Astrocyte (in vitro differentiated cells and primary cell): ENCODE results near the gene SEC24D. TPM values are rescaled to one million over a fixed set of nuclear protein-coding genes. Genes with fewer than 3 reads are reported as not detected.

Experiments
- DNase-seq: peaks from one replicate; pipeline ENCODE4 v3.0.0-alpha.2; 2010; ENCODE audit warnings: low read depth
- FAIRE-seq: peaks from 2 replicates; lab custom pipeline; 2011; peaks lifted over from hg19 to GRCh38; lab: Jason Lieb, UNC
- H2AFZ ChIP-seq: 2 replicates; pipeline ENCODE4 v1.6.0; 2012; ENCODE audit warnings: low read depth, low read length, inconsistent platforms
- H3K27ac ChIP-seq: 2 replicates; pipeline ENCODE4 v1.5.1; 2011; ENCODE audit warnings: low read depth, low read length, inconsistent platforms
- H3K27me3 ChIP-seq: 2 replicates; pipeline ENCODE4 v1.6.0; 2011; ENCODE audit warnings: low read length, inconsistent platforms; ENCODE audit not compliant: insufficient read depth
- H3K36me3 ChIP-seq: 2 replicates; pipeline ENCODE4 v1.5.1; 2011; ENCODE audit warnings: low read length, inconsistent platforms; ENCODE audit not compliant: insufficient read depth
- H3K4me1 ChIP-seq: 2 replicates; pipeline ENCODE4 v1.5.1; 2011; ENCODE audit warnings: low read length, inconsistent platforms; ENCODE audit not compliant: insufficient read depth
- H3K4me2 ChIP-seq: 2 replicates; pipeline ENCODE4 v1.6.0; 2012; ENCODE audit warnings: low read length, inconsistent platforms
- H3K4me3 ChIP-seq: 2 replicates; pipeline ENCODE4 v1.5.1; 2011; ENCODE audit warnings: low read depth, mild to moderate bottlenecking, low read length, inconsistent platforms; ENCODE audit not compliant: insufficient read depth
- H3K79me2 ChIP-seq: 2 replicates; pipeline ENCODE4 v1.6.0; 2012; ENCODE audit warnings: mild to moderate bottlenecking, low read length, inconsistent platforms; ENCODE audit not compliant: insufficient read depth
- H3K9ac ChIP-seq: 2 replicates; pipeline ENCODE4 v1.6.0; 2012; ENCODE audit warnings: mild to moderate bottlenecking, low read length, inconsistent platforms
- H3K9me3 ChIP-seq: 2 replicates; pipeline ENCODE4 v1.5.1; 2012; ENCODE audit warnings: low read depth, mild to moderate bottlenecking, low read length, inconsistent platforms; ENCODE audit not compliant: insufficient read depth
- H4K20me1 ChIP-seq: 2 replicates; pipeline ENCODE4 v1.6.0; 2012; ENCODE audit warnings: low read length, inconsistent platforms; ENCODE audit not compliant: insufficient read depth
- H3K27ac Mint-ChIP-seq: one replicate; pipeline ENCODE4 v1.8.0; 2021; ENCODE audit warnings: mild to moderate bottlenecking, mixed read lengths; ENCODE audit not compliant: unreplicated experiment
- H3K27me3 Mint-ChIP-seq: one replicate; pipeline ENCODE4 v1.8.0; 2021; ENCODE audit warnings: low read depth, mixed read lengths; ENCODE audit not compliant: unreplicated experiment
- H3K36me3 Mint-ChIP-seq: one replicate; pipeline ENCODE4 v1.8.0; 2021; ENCODE audit warnings: low read depth, mixed read lengths; ENCODE audit not compliant: unreplicated experiment
- H3K4me1 Mint-ChIP-seq: one replicate; pipeline ENCODE4 v1.8.0; 2021; ENCODE audit warnings: low read depth, mixed read lengths; ENCODE audit not compliant: unreplicated experiment
- H3K4me3 Mint-ChIP-seq: one replicate; pipeline ENCODE4 v1.8.0; 2021; ENCODE audit warnings: mild to moderate bottlenecking, moderate library complexity, mixed read lengths; ENCODE audit not compliant: unreplicated experiment
- H3K9me3 Mint-ChIP-seq: one replicate; pipeline ENCODE4 v1.8.0; 2021; ENCODE audit warnings: mild to moderate bottlenecking, mixed read lengths; ENCODE audit not compliant: unreplicated experiment
- CTCF ChIP-seq: IDR thresholded peaks from 2 replicates; pipeline ENCODE4 v1.5.1; 2011; ENCODE audit warnings: low read depth, mild to moderate bottlenecking, inconsistent platforms, low read length, moderate library complexity; ENCODE audit not compliant: insufficient read depth
- EZH2 ChIP-seq: IDR thresholded peaks from 2 replicates; pipeline ENCODE4 v1.6.1; 2012; ENCODE audit warnings: mild to moderate bottlenecking, low read length, inconsistent platforms; ENCODE audit not compliant: insufficient read depth
- total RNA-seq: library from RNA; stranded (reverse); gene quantifications from 2 replicates; pipeline ENCODE4 v1.2.1, GENCODE V29; 2021

Gene SEC24D
- total RNA-seq, 1 donor from 2014 or later = 187 TPM

GRCh38 chr4:118743867-118744266 is 92.1 kb downstream of the SEC24D start:
- Histone ChIP-seq H3K9me3 (no peaks in the 10 kb centered on the region), H3K4me1 (no peaks in the 10 kb centered on the region), H3K79me2 (peaks cover 38% of the 10 kb centered on the region), H4K20me1 (peaks cover 55% of the 10 kb centered on the region), H3K4me3 (no peak overlapping the region), H3K27me3 (no peaks in the 10 kb centered on the region), H2AFZ (no peak overlapping the region), H3K27ac (peak overlapping the region; percentile 63), H3K4me2 (no peak overlapping the region), H3K36me3 (peaks cover 67% of the 10 kb centered on the region), H3K9ac (no peak overlapping the region)
- TF ChIP-seq CTCF (no peak), EZH2 (no peak)
- H3K36me3 Mint-ChIP-seq = peaks cover 15% of the 10 kb centered on the region
- DNase-seq (no peak), FAIRE-seq (no peak)
- peak overlapping the region; percentile 51 for H3K27ac Mint-ChIP-seq
- H3K4me1 Mint-ChIP-seq = peaks cover 10% of the 10 kb centered on the region
- H3K4me3 Mint-ChIP-seq = no peak overlapping the region
- H3K9me3 Mint-ChIP-seq = peaks cover 2% of the 10 kb centered on the region
- no peaks in the 10 kb centered on the region for H3K27me3 Mint-ChIP-seq

GRCh38 chr4:118742050-118742449 is 93.9 kb downstream of the SEC24D start:
- Histone ChIP-seq H3K4me3 (no peak overlapping the region), H3K9me3 (no peaks in the 10 kb centered on the region), H3K4me2 (no peak overlapping the region), H4K20me1 (peaks cover 58% of the 10 kb centered on the region), H3K27me3 (no peaks in the 10 kb centered on the region), H3K79me2 (peaks cover 32% of the 10 kb centered on the region), H3K36me3 (peaks cover 74% of the 10 kb centered on the region), H3K27ac (no peak overlapping the region), H2AFZ (no peak overlapping the region), H3K4me1 (no peaks in the 10 kb centered on the region), H3K9ac (no peak overlapping the region)
- peaks cover 2% of the 10 kb centered on the region for H3K9me3 Mint-ChIP-seq
- H3K36me3 Mint-ChIP-seq = peaks cover 21% of the 10 kb centered on the region
- TF ChIP-seq EZH2 (no peak), CTCF (no peak)
- peaks cover 10% of the 10 kb centered on the region for H3K4me1 Mint-ChIP-seq
- no peak for DNase-seq
- H3K4me3 Mint-ChIP-seq = no peak overlapping the region
- no peaks in the 10 kb centered on the region for H3K27me3 Mint-ChIP-seq
- no peak for FAIRE-seq
- H3K27ac Mint-ChIP-seq = no peak overlapping the region

- Histone ChIP-seq H3K9me3 (no peaks in the 10 kb centered on the region), H4K20me1 (peaks cover 51% of the 10 kb centered on the region), H2AFZ (no peak overlapping the region), H3K79me2 (peaks cover 28% of the 10 kb centered on the region), H3K9ac (no peak overlapping the region), H3K27ac (peak overlapping the region; percentile 23), H3K27me3 (no peaks in the 10 kb centered on the region), H3K4me2 (no peak overlapping the region), H3K36me3 (peaks cover 75% of the 10 kb centered on the region), H3K4me1 (no peaks in the 10 kb centered on the region), H3K4me3 (no peak overlapping the region)
- TF ChIP-seq CTCF (no peak), EZH2 (no peak)
- no peaks in the 10 kb centered on the region for H3K27me3 Mint-ChIP-seq
- peak; percentile 17 for FAIRE-seq
- no peak overlapping the region for H3K27ac Mint-ChIP-seq
- no peak overlapping the region for H3K4me3 Mint-ChIP-seq
- H3K36me3 Mint-ChIP-seq = peaks cover 20% of the 10 kb centered on the region
- peaks cover 2% of the 10 kb centered on the region for H3K9me3 Mint-ChIP-seq
- H3K4me1 Mint-ChIP-seq = peaks cover 10% of the 10 kb centered on the region
- no peak for DNase-seq
Observed at GRCh38 chr4:118741301-118741855, 94.5 kb downstream of the SEC24D start.
